Aorta (tissue), 5 donors: Measurements from ENCODE around the gene BTBD9. TPM values are rescaled to one million over a fixed set of nuclear protein-coding genes. Genes with fewer than 3 reads are reported as not detected.

Experiments used
- ATAC-seq: fragments of 200-7000 bp; cut with Tn5 transposase; one replicate; pipeline ENCODE4 v1.9.1; 2022; ENCODE audit warnings: moderate library complexity; ENCODE audit not compliant: low FRiP score
- DNase-seq, 2 donors: peaks; one replicate each; pipeline ENCODE4 v3.0.0-alpha.2; 2020
- H3K27ac ChIP-seq, 2 donors: one replicate each; pipeline ENCODE4 v1.5.1; 2013; ENCODE audit warnings: low read length in 2 of 2, mild to moderate bottlenecking in 2 of 2, moderate library complexity in 2 of 2, control low read depth in 1 of 2, inconsistent platforms in 1 of 2, low read depth in 1 of 2
- H3K27me3 ChIP-seq, 2 donors: one replicate each; pipeline ENCODE4 v1.6.1; 2013; ENCODE audit warnings: control low read depth in 1 of 2, low read length in 1 of 2, mild to moderate bottlenecking in 1 of 2, moderate library complexity in 1 of 2; ENCODE audit not compliant: insufficient read depth in 2 of 2, control insufficient read depth in 1 of 2
- H3K36me3 ChIP-seq, 2 donors: one replicate each; pipeline ENCODE4 v1.6.1; 2013; ENCODE audit warnings: control low read depth in 1 of 2, low read length in 1 of 2, mild to moderate bottlenecking in 1 of 2; ENCODE audit not compliant: insufficient read depth in 2 of 2, control insufficient read depth in 1 of 2
- H3K4me1 ChIP-seq, 2 donors: one replicate each; pipeline ENCODE4 v1.6.1; 2013; ENCODE audit warnings: low read length in 2 of 2, control low read depth in 1 of 2, mild to moderate bottlenecking in 1 of 2, moderate library complexity in 1 of 2; ENCODE audit not compliant: insufficient read depth in 2 of 2, control insufficient read depth in 1 of 2
- H3K4me3 ChIP-seq, 2 donors: one replicate each; pipeline ENCODE4 v1.5.1; 2013; ENCODE audit warnings: low read length in 2 of 2, control low read depth in 1 of 2, mild to moderate bottlenecking in 1 of 2
- H3K9me3 ChIP-seq: one replicate; pipeline ENCODE4 v1.6.1; 2013; ENCODE audit warnings: mild to moderate bottlenecking, low read length; ENCODE audit not compliant: control insufficient read depth
- WGBS, 2 donors: extraction: QIAGEN DNeasy Blood & Tissue Kit; methylation state at CpG; one replicate each; pipeline ENCODE4 v1.1.7; 2013; 5-methylcytosine and 5-hydroxymethylcytosine counted together
- intact Hi-C, 2 donors: fragments of 100-400 bp; cut with DNase I; formaldehyde crosslinking; loops; one replicate each; pipeline versions ENCODE4 v1.14.2 to v1.15.0; 2022
- polyA plus RNA-seq, 2 donors: library from polyadenylated mRNA; stranded (reverse); fragments of 200-250 nt; gene quantifications; one replicate each; pipeline ENCODE4 v1.2.3, GENCODE V29; 2013
- total RNA-seq, 2 donors: library from RNA; stranded (reverse); fragmentation: NEBNext Ultra II Directional; extraction: Animal tissue kit (Norgen Biotek cat#: 25700); gene quantifications; one replicate each; pipeline ENCODE4 v1.2.1, GENCODE V29; 2021
- donor health status: healthy with polysubstance abuse.
- donor health status: Bipolar disorder and iron deficiency.
- donor health status: DM: no; HTN: no; CAD: no.
- donor health status: DM: no; HTN: no; CAD: no.
- donor health status: DM: yes; HTN: yes; CAD: no.

BTBD9 gene
- total and polyA plus RNA-seq, 4 donors: 1.5 to 23.6 (median 12.4) TPM

DNA sequence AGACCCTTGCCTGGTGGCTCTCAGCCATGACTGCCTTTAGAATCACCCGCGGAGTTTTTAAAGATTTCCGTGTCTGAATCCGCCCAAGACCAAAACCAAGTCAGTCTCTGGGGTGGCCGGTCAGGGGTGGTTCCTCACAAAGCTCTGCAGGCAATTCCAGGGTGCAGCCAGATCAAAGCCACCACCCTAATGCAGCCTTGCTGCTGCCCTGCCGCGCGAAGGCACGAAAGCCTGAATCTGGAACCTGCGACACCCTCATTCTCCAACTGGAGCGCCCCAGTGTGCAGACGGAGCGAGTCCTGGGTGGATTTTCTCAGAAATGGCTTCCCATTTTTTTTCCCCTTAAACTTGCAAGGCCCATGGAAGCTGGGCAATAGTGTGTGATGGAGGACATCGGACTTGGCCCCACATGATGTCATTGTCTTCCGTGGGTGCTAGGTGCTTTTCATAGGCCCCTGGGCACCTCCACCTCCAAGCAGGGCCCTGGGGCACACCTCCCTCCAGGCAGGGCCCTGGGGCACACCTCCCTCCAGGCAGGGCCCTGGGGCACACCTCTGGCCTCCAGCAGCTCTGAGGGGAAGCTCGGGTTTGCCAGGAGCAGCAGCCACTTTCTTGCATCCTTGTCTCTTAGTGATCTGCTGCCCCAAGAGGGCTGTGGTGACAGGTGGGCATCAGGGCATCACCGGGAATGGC is 477.1 kb downstream of the BTBD9 start:
- ATAC-seq: no peak
- H3K4me1 ChIP-seq: no peaks in the 10 kb centered on the region
- no peaks in the 10 kb centered on the region for H3K36me3 ChIP-seq
- no peaks in the 10 kb centered on the region for H3K9me3 ChIP-seq
- H3K4me3 ChIP-seq: no peak overlapping the region
- intact Hi-C loops: no loop called here
- no peak for DNase-seq
- 94 to 95% methylated on average over 17 of the region's 17 CpGs for WGBS, 2 donors
- no peaks in the 10 kb centered on the region for H3K27me3 ChIP-seq
- no peak overlapping the region for H3K27ac ChIP-seq

DNA sequence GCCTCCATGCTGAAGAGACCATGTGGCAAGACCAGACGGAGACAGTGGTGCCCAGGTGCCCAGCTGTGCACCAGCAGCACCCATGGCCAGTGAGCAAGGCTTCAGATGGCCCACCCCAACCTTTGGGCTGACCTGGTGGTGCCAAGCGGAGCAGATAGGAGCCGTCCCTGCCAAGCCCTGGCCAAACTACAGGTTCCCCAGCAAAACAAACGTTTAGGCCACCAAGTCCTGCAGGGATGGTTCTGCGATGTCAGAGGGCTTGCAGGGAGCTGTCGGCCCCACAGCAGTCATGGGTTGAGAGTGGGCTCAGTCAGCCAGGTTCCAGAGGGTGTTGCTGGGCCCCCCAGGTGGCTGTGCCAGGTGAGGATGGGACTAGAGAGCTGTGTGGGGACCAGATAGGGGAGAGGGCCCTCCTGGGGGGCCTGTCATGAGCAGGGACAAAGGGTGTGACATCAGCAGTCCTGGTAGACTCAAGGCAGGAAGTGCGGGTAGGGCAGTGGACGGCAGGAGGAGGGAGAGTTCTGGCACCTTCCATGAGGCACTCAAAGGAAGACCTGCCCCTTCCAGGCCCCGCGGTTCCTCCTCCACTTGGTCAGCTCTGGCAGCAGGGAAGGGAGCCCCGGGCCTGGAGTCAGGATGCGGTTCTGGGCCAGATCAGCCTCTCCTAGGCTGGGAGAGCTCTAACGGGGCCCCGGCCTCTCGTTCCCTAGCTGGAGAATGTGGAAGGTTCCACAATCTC is 477.8 kb downstream of the BTBD9 start:
- H3K4me1 ChIP-seq: no peaks in the 10 kb centered on the region
- no peaks in the 10 kb centered on the region for H3K36me3 ChIP-seq
- H3K9me3 ChIP-seq: no peaks in the 10 kb centered on the region
- H3K27me3 ChIP-seq: no peaks in the 10 kb centered on the region
- WGBS, 2 donors: 88 to 91% methylated on average over 15 of the region's 15 CpGs
- ATAC-seq (no peak), DNase-seq (peak in 1 of 2 donors; percentile 59)
- H3K4me3 ChIP-seq: no peak overlapping the region
- H3K27ac ChIP-seq: no peak overlapping the region
- intact Hi-C loops: no loop called here

DNA sequence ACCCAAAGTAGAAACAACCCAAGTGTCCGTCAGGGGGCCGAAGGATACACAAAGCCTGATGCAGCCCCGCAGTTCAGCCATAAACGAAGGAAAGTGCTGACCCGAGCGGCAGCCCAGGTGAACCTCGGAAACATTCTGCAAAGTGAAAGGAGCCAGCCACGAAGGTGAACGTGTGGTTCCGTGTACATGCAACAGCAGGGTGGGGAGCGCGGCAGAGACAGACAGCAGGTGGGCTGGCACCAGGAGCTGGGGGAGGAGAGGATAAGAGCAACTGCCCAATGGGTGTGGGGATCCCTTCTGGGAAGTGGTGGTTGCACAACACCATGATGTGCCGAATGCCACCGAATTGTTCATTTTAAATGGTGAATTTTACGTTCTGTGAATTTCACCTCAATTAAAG is 478.4 kb downstream of the BTBD9 start:
- Histone ChIP-seq H3K4me1 (no peaks in the 10 kb centered on the region), H3K27ac (no peak overlapping the region), H3K27me3 (no peaks in the 10 kb centered on the region), H3K9me3 (no peaks in the 10 kb centered on the region), H3K4me3 (no peak overlapping the region), H3K36me3 (no peaks in the 10 kb centered on the region)
- WGBS, 2 donors: 96 to 97% methylated on average over 15 of the region's 15 CpGs
- intact Hi-C loops: no loop called here
- DNase-seq (peak in 1 of 2 donors; percentile 61), ATAC-seq (no peak)

DNA sequence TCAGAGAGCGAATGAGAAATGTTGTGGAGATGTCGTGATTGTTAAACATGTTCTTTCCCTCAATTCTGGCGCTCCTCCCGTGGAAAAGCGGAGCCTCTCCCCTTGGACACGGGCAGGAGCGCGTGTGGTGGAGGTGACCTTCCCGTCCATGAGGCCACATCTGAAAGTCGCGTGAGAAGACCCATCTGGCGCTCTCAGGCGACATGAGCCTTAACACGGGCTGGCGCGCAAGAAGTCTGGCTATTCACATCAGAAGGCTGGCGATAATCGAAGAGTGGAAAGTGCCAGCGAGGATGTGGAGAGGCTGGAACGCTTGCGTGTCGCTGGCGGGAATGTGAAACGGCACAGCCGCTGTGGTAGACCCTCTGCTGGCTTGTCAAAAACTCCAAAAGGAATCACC is 478.9 kb downstream of the BTBD9 start:
- no peak overlapping the region for H3K27ac ChIP-seq
- H3K27me3 ChIP-seq: no peaks in the 10 kb centered on the region
- no peaks in the 10 kb centered on the region for H3K36me3 ChIP-seq
- peak in 1 of 2 donors; percentile 64 for DNase-seq
- no peak for ATAC-seq
- intact Hi-C loops: no loop called here
- H3K4me1 ChIP-seq: no peaks in the 10 kb centered on the region
- no peak overlapping the region for H3K4me3 ChIP-seq
- no peaks in the 10 kb centered on the region for H3K9me3 ChIP-seq
- WGBS, 2 donors: 98 to 99% methylated on average over 25 of the region's 25 CpGs

DNA sequence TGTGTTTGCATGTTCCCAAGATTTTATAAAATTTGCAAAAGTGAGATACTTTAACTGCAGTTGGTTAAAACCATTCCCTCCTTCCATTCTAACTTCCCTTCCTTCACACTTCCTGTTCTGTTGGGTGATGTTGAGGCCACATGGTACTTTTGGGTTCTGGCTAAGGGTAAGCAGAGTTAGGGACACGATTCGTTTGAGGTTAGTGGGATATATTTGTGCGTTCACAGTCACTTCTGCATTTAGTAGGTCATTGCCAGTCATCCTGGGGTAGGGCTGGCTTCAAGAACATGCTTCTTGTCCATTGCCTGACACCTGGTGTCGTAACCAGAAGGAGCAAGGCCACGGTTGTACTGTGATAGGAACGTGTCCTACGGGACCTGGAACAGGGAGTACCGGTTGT is 480.1 kb downstream of the BTBD9 start:
- Histone ChIP-seq H3K9me3 (no peaks in the 10 kb centered on the region), H3K4me3 (no peak overlapping the region), H3K27me3 (no peaks in the 10 kb centered on the region), H3K27ac (no peak overlapping the region), H3K4me1 (no peaks in the 10 kb centered on the region), H3K36me3 (no peaks in the 10 kb centered on the region)
- intact Hi-C loops: no loop called here
- DNase-seq (no peak), ATAC-seq (no peak)
- WGBS, 2 donors: 93 to 94% methylated on average over 8 of the region's 8 CpGs

DNA sequence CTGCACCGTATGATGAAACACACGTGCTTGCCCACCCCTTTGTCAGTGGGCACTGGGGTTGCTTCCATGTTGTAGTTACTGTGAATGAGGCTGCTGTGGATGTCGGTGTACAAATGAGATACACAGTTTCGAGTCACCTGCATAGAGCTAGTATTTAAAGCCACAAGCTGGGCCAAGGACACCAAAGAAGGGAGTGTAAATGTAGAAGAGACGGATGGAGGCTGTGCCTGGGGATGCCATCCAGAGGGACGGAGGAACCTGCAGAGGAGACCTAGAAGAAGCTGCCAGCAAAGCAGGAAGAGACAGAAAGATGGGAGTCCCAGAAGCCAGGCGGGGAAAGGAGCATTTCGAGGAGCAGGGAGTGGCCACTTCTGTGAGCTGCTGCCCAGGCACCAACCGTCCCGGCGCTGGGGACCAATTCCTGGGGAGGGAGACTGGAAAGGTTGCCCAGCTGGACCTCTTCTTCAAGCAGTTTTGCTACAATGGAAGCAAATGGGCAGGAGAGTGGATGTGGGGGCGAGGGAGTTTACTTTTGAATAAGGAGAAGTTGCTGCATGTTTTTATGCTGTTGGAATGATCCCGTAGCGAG is 480.9 kb downstream of the BTBD9 start:
- Histone ChIP-seq H3K27me3 (no peaks in the 10 kb centered on the region), H3K9me3 (no peaks in the 10 kb centered on the region), H3K4me1 (no peaks in the 10 kb centered on the region), H3K4me3 (no peak overlapping the region), H3K27ac (no peak overlapping the region), H3K36me3 (no peaks in the 10 kb centered on the region)
- 93 to 96% methylated on average over 14 of the region's 14 CpGs for WGBS, 2 donors
- intact Hi-C loops: no loop called here
- DNase-seq (no peak), ATAC-seq (no peak)

DNA sequence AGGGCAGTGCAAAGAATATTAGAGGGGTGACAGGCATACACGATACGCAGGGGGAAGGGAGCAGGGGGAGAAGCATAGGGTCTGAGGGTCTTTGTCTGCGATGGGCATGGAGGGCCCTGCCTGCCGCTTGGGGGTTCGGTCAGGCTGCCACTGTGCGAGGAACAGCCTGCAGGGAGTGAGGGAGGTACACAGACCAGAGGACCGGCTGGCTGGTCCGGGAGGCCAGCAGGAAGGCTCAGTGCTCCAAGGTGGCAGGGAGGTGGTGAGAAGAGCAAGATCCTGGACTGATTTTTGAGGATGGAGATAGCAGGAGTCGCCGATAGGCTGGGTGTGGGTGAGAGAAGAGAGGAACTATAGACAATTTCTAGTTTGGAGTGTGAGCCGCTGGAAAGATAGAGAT is 481.8 kb downstream of the BTBD9 start:
- H3K9me3 ChIP-seq: no peaks in the 10 kb centered on the region
- no peaks in the 10 kb centered on the region for H3K27me3 ChIP-seq
- ATAC-seq (no peak), DNase-seq (no peak)
- no peak overlapping the region for H3K27ac ChIP-seq
- H3K4me1 ChIP-seq: no peaks in the 10 kb centered on the region
- intact Hi-C loops: no loop called here
- WGBS, 2 donors: 88 to 91% methylated on average over 11 of the region's 11 CpGs
- no peak overlapping the region for H3K4me3 ChIP-seq
- no peaks in the 10 kb centered on the region for H3K36me3 ChIP-seq

- ATAC-seq (no peak), DNase-seq (no peak)
- Histone ChIP-seq H3K9me3 (no peaks in the 10 kb centered on the region), H3K27ac (no peak overlapping the region), H3K4me1 (no peaks in the 10 kb centered on the region), H3K4me3 (no peak overlapping the region), H3K36me3 (no peaks in the 10 kb centered on the region), H3K27me3 (no peaks in the 10 kb centered on the region)
- WGBS, 2 donors: 89 to 92% methylated on average over 10 of the region's 10 CpGs
- intact Hi-C loops: no loop called here
Measured at GRCh38 chr6:38156818-38157565, 482.7 kb downstream of the BTBD9 start.
